HG03159 (cell line): ENCODE data around the gene NUDCD2.
"Not testable (repeated sequence)": the region's sequence is repeated elsewhere in the genome, so short reads cannot be mapped to it uniquely, and the experiment has no call there.

Experiments
- ATAC-seq: cut with Tn5 transposase; IDR thresholded peaks from one replicate; pipeline ENCODE4 v1.9.1; 2021; ENCODE audit warnings: mild to moderate bottlenecking, moderate library complexity; ENCODE audit not compliant: unreplicated experiment

The NUDCD2 gene

GRCh38 chr5:163434401-163434866 lies 25.5 kb downstream of the NUDCD2 start:
- no peak for ATAC-seq

- ATAC-seq: no peak
Observed at GRCh38 chr5:163433271-163433670, 26.6 kb downstream of the NUDCD2 start.

- ATAC-seq: no peak
Observed at GRCh38 chr5:163432544-163432943, 27.4 kb downstream of the NUDCD2 start.

GRCh38 chr5:163426128-163426527 lies 33.8 kb downstream of the NUDCD2 start:
- not testable (repeated sequence) for ATAC-seq

- ATAC-seq: no peak
Observed at GRCh38 chr5:163424836-163425235, 35.1 kb downstream of the NUDCD2 start.

- ATAC-seq: not testable (repeated sequence)
Observed at GRCh38 chr5:163415673-163416072, 44.2 kb downstream of the NUDCD2 start.

- ATAC-seq: no peak
Observed at GRCh38 chr5:163410505-163410904, 49.4 kb downstream of the NUDCD2 start.

- ATAC-seq: no peak
Observed at GRCh38 chr5:163409384-163409783, 50.5 kb downstream of the NUDCD2 start.

GRCh38 chr5:163408311-163408923 lies 51.5 kb downstream of the NUDCD2 start:
- peak; percentile 82 for ATAC-seq

- ATAC-seq: peak; percentile 83
Observed at GRCh38 chr5:163407034-163407655, 52.8 kb downstream of the NUDCD2 start.

GRCh38 chr5:163404364-163405173 lies 55.3 kb downstream of the NUDCD2 start:
- no peak for ATAC-seq

GRCh38 chr5:163402007-163402406 lies 57.9 kb downstream of the NUDCD2 start:
- ATAC-seq: no peak

- no peak for ATAC-seq
Observed at GRCh38 chr5:163401271-163401670, 58.6 kb downstream of the NUDCD2 start.

- ATAC-seq: no peak
Observed at GRCh38 chr5:163399923-163400322, 60.0 kb downstream of the NUDCD2 start.

- no peak for ATAC-seq
Observed at GRCh38 chr5:163397354-163397753, 62.5 kb downstream of the NUDCD2 start.

- not testable (repeated sequence) for ATAC-seq
Observed at GRCh38 chr5:163396818-163397340, 63.0 kb downstream of the NUDCD2 start.
